Measurements from ENCODE around the gene SKIL.
A peak's percentile ranks its signal among the peaks of the same experiment; 100 is the strongest.

SKIL gene

DNA sequence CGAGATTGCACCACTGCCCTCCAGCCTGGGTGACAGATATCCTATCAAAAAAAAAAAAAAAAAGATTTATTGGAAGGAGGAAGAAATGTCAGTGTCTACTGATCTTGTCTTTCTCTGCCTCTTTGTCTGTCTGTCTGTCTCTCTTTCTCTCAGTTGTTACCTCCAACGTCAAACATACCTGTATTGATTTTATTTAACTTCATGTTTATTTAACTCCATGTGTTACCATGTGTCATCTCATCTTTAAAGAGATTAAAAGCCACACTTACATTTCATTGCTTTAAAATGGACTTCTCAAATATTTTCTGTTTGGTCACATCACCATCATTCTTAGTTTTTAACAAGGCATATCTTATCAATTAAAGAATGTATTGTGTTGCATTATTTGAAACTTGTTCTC is 70.6 kb downstream of the SKIL start:
- no peak for DNase-seq
- intact Hi-C loops (cut with DNase I) = no loop called here

DNA sequence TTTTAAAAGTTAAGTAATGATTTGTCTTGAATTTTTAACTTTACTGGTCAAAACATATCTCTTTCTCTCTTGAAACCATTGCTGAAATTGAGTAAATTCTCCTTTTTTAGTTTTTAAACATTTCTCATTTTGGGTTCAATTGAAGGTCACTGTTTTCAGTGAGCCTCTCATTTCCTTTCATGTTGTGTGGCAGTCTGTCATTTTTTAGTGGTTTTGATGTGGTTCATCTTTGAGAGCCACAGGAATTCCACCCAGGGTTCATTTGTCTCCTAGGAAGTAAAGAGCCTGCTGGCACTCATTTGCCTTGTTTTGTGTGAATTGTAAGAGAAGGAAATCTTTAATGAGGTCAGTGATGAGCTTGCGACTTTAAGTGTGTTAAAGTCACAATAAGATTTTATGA is 71.5 kb downstream of the SKIL start:
- no peak for DNase-seq
- intact Hi-C loops (cut with DNase I) = no loop called here

DNA sequence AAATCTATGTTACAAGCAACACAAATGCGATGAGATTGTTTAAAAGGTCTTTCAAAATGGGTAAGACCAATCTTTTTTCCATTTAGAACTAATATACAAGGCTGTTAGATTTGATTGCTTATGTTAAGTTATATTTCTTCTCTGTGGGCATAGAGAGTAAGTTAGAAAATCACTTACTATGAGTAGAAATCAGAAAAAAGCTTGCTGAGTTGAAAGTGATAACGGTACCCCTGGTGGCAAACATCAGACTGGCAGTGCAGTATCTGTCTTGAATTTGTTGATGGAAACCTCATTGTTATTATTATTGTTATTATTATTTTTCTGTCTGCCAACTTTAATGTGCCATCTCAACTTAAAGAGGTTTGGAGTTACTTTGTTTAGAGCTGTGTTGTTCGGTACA is 73.5 kb downstream of the SKIL start:
- intact Hi-C loops (cut with DNase I) = no loop called here
- no peak for DNase-seq

DNA sequence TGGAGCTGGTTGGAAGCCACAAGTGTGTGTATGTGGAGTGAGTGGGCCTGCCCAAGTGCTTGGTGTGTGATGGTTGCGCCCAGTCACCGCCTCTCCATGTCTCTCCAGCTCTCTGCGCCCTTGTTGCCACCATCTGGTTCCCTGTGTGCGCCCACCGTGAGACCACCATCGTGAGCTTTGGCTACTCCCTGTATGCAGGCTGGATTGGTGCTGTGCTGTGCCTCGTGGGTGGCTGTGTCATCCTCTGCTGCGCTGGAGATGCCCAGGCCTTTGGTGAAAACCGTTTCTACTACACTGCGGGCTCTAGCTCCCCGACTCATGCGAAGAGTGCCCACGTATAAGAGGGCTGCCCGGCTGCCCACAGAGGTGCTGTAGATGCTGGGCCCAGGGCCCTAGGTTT is 74.9 kb downstream of the SKIL start:
- DNase-seq = peak in 1 of 10 donors; percentile 86
- intact Hi-C loops (cut with DNase I) = no loop called here

DNA sequence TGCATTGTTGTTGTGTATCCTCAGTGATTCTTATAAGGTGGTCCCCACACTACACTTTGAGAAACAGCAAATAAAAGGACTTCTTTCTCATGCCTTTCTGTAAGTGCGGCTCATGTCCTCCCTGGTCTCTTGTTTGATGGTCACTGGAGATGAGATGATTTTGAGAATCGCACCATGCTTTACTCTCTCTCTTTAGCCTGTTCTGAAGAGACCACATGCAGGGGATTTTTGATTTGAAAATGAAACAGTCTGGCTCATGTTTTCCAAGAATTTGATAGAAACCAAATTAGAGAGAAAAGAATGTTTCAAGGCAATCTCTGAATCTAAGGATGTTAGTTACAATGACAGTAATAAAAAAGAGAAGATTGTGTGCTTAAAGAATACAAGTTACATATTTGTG is 79.2 kb downstream of the SKIL start:
- intact Hi-C loops (cut with DNase I) = no loop called here
- DNase-seq = no peak

DNA sequence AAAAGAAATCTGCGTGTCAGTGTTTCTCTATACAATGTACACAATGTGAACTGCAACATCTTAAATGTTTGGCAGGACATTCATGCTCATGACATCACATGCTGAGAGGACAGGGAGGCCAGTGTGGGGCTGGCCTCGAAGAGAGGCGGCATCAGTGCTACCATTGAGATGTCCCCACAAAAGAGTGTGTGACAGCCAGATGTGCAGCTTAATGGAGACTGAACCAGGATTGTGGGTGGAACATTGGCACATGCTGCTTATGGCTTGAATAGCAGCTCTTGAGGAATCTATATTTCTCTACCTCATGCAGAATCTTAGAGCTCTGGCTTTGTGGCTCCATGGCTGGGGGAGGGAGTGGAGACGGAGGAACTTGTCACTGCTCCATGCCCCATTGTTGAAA is 79.7 kb downstream of the SKIL start:
- peak in 9 of 10 donors; percentile 54 to 95 (median 76) for DNase-seq
- intact Hi-C loops (cut with DNase I) = no loop called here

DNA sequence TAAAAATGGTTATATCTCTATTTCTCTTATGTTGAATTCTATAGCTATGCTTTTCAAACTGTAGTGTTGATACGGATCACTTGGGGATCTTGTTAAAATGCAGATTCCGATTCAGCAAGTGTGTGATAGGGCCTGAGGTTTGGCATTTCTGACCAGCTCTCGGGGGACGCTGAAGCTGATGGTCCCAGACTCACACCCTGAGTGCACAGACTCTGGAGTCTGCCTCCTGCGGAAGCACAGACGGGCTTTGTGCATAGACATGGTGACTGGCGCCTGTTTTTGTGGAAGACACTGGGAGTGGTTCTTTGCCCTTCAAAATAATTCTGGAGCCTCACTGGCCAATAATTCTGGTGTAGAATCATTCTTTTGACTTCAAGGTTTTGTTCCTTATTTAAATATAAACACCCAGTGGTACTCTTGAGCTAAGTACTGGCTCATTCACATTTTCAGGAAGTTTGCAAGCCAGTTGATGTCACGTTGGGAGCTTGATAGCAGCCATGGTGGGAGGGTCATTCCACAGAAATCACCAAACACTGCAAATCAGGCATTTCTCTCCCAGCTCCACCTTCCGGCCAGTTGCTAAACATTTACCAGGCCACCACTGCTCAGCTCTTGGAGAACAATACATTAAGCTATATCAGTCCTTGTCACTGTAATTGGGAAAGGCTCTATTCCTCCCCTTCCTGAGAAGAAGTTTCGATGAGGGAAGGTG is 80.3 kb downstream of the SKIL start:
- intact Hi-C loops (cut with DNase I) = no loop called here
- peak in 1 of 10 donors; percentile 83 for DNase-seq

DNA sequence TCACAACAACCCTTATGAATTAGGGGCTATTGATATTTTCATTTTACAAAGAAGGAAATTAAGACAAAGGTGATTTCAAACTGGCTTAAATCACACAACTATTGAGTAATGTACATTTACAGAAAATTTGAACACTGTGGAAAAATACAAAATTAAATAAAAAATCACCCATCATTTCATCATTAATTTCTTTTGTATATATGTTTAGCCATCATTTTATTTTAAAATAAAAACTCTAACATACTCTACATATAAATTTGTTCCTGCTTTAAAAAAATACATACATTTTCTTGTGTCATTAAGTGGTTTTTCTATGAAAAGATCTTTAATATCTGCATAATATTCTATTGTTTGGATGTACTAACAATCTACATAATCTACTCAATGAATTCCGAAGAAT is 81.3 kb downstream of the SKIL start:
- intact Hi-C loops (cut with DNase I) = no loop called here
- no peak for DNase-seq

DNA sequence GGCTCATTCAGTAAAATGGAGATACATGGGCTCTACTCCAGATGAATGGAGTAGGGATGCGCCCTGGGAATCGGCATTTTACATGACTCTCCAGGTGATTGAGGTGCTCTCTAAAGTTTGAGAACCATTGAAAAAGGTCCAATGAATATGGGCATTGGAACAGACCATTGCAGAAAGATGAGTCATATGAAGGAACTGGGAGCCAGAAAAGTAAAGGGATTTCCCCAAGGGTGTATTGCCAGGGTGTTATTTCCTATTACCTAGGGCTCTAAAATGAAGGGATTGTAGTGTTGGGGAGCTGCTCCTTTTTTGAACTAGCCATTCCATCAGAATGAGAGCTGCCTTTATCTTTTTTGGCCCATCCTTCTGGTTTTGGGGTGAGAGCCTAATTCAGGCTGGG is 82.8 kb downstream of the SKIL start:
- intact Hi-C loops (cut with DNase I) = no loop called here
- DNase-seq = no peak

DNA sequence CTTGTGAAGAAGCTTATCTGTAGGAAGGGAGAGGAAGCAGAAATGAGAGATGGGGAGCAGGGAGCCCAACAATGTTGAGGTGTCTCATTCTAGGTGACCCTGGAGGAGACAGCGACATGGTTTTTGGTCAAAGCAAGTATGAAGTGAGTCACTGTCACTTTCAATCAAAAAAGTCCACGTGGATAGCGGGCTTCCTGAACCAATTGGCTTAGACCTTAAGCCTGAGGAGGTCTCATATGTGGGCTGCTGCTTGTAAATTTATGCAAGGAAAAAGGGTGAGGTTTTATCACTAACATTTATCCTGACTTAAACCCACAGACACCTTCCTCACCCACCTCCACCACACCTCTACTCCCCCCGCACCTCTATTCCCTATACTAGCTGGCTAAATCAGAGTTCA is 83.9 kb downstream of the SKIL start:
- intact Hi-C loops (cut with DNase I) = no loop called here
- DNase-seq = no peak

DNA sequence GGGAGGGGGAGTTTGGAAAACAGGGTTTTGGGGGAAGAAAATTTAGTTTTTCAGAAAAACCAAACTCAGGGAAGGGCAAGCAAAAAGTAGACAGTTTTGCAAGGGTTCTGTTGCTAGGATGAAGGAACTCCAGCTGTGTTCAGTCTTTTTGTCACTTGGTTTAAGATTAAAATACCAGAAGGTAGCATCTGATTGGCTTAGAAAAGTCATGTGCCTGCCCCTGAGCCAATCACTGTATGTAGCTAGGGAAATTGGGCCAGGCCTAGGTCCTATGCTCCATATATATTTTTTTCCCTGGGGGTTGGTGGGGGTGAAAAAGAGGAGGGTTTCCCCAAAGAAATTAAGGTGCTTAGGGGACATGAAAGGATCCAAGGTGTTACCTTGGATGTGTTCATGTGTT is 85.4 kb downstream of the SKIL start:
- DNase-seq = no peak
- intact Hi-C loops (cut with DNase I) = no loop called here

DNA sequence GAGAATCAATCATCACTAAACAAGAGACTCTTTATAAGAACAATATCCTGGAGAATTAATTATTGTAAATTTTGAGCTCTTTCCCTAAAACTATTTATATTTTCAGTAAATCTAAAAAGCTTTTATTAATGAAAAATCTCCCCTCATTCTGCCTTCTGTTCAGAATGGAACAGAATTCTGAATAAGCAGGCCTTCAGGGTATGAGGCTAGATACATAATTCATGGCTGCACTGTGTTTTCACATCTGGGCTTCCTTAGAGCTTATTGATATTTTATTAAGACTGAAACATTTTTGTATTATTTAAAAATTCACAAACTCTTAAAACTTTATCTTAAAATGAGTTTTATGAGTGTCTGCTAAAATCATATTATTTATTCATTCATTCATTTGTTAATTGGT is 85.9 kb downstream of the SKIL start:
- DNase-seq = no peak
- intact Hi-C loops (cut with DNase I) = no loop called here

Data from posterior cingulate gyrus (tissue), 11 donors.